Measurements from ENCODE around the gene TARS2.

Gene TARS2

DNA sequence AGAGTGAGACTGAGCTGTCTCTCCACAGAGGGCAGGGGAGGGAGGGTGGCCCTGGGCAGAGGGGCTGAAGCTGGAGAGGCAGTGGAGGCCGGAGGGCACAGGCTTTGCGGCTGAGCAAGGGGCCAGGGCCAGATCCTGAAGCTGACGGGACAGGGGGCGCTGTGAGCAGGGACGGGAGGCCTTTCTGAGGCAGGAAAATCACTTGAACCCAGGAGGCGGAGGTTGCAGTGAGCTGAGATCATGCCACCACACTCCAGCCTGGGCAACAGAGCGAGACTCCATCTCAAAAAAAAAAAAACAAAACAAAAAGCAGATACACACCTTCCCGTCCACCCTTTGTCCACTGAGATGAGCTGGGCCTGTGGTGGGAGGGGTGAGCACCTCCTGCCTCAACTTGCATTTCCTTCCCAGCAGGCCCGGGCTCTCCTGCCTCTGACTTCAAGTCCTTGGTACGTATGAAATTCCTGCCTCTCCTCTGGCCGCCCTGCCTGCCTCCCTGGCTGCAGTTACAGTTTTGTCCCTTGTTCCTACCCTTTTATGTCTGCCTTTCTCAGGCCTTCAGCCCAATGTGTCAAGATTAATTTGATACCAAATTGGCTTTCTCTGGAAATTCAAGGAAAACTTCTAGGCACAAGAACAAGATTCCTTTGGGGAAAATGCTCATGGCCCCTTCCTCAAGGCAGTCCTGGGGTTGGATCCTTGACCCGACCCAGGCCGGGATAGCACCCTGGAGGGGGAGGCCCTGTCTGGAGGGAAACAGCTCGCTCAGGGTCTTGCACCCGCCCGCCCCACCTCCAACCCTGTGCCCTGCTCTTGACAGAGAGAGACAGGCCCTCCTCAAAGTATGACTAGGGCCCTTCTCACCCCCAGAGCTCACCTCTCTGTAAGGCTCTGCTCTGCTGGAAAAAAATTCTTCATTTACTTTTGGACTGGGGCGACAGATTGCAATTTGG is 50.8 kb downstream of the TARS2 start:
- Histone ChIP-seq H3K9me3 (ENCODE audit: control insufficient read depth, low read length) (no peaks in the 10 kb centered on the region), H3K4me3 (ENCODE audit: extremely low read depth, insufficient read depth, low read length, poor library complexity, severe bottlenecking) (no peak overlapping the region), H3K36me3 (ENCODE audit: control insufficient read depth, insufficient read depth, low read length) (no peaks in the 10 kb centered on the region), H3K27ac (ENCODE audit: low read depth, low read length, severe bottlenecking) (peak overlapping the region; percentile 83), H3K4me1 (ENCODE audit: control insufficient read depth, insufficient read depth, low read length, poor library complexity, severe bottlenecking) (peaks cover 34% of the 10 kb centered on the region)
- WGBS, 2 experiments (ENCODE audit: insufficient coverage in 2 of 2): 64 to 69% methylated on average over 5 to 10 of the region's 17 CpGs

DNA sequence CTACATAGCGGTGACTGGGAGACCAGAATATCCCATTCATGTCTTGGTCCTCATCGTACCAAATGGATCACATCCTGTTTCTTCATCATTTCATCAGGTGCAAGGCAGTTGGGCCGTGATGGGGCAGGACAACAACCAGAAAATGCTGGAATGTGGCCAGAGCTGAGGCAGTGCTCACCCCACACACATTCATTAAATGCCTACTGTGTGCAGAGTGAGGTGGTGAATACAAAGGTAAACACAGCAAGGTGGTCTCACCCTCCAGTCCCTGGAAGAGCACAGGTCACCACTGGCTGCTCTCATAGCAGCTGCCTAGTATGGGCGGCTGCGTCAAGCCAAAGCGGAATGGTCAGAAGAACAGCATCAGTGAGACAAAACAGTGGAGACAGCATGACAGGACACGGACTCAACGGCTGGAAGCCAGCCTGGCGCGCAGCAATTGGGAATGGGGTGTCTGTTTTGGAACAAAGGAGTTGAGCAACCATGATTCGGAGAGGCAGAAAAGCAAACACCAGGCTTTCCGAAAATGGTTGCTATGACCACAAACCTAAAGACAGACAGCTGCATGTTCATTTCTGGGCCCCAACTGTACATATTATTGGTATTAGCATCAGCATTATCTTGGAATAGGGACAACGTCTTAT is 56.4 kb downstream of the TARS2 start:
- Histone ChIP-seq H3K4me3 (ENCODE audit: extremely low read depth, insufficient read depth, low read length, poor library complexity, severe bottlenecking) (no peak overlapping the region), H3K4me1 (ENCODE audit: control insufficient read depth, insufficient read depth, low read length, poor library complexity, severe bottlenecking) (peaks cover 4% of the 10 kb centered on the region), H3K27ac (ENCODE audit: low read depth, low read length, severe bottlenecking) (no peak overlapping the region), H3K36me3 (ENCODE audit: control insufficient read depth, insufficient read depth, low read length) (no peaks in the 10 kb centered on the region), H3K9me3 (ENCODE audit: control insufficient read depth, low read length) (no peaks in the 10 kb centered on the region)
- 95 to 97% methylated on average over 11 of the region's 13 CpGs for WGBS, 2 experiments (ENCODE audit: insufficient coverage in 2 of 2)

DNA sequence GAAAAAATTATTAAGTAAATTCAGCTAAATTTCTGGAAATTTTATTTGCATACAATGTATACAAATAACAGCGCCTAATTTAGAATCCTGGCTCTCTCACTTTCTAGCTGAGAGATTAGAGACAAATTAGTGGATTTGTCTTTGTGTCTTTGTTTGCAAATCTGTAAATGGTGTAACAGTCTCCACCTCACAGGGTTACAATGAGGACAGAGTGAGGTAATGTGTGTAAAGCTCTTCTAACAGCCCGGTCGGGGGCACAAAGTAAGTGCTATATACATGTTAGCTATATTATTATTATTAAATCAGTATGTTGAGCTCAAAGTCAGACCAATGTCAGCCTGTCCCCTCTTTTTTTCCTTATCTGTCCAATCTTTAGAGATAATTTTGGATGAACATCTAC is 57.0 kb downstream of the TARS2 start:
- Histone ChIP-seq H3K4me1 (ENCODE audit: control insufficient read depth, insufficient read depth, low read length, poor library complexity, severe bottlenecking) (no peaks in the 10 kb centered on the region), H3K27ac (ENCODE audit: low read depth, low read length, severe bottlenecking) (no peak overlapping the region), H3K9me3 (ENCODE audit: control insufficient read depth, low read length) (no peaks in the 10 kb centered on the region), H3K36me3 (ENCODE audit: control insufficient read depth, insufficient read depth, low read length) (no peaks in the 10 kb centered on the region), H3K4me3 (ENCODE audit: extremely low read depth, insufficient read depth, low read length, poor library complexity, severe bottlenecking) (no peak overlapping the region)
- WGBS, 2 experiments (ENCODE audit: insufficient coverage in 2 of 2): no CpG with 5 or more reads among the region's 3 CpGs

DNA sequence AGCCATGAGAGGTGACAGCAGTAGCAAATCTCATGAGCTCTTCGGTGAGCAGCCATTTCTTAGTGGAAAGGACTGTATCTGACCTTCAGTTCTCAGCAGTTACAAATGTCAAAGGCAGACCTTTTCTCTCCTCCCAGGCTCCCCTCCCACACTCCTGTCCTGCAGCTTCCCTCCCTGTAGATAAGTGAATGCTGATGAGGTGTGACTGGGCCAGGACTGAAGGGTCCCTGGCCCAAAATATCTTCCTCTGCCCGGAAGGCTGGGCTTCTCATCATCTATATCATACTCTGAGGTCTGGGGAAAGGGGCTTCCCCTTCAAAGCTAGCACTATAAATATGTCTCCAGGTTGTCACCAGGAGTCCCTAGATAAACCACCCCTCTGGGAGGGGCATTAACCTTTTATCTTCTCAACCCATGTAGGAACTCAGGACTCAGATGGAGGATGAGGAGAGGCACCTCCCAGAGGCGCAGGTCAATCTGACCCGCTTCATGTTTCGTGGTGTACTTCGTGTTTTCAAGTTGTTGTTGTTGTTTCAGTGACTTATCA is 58.3 kb downstream of the TARS2 start:
- Histone ChIP-seq H3K27ac (ENCODE audit: low read depth, low read length, severe bottlenecking) (no peak overlapping the region), H3K9me3 (ENCODE audit: control insufficient read depth, low read length) (no peaks in the 10 kb centered on the region), H3K4me3 (ENCODE audit: extremely low read depth, insufficient read depth, low read length, poor library complexity, severe bottlenecking) (no peak overlapping the region), H3K36me3 (ENCODE audit: control insufficient read depth, insufficient read depth, low read length) (no peaks in the 10 kb centered on the region), H3K4me1 (ENCODE audit: control insufficient read depth, insufficient read depth, low read length, poor library complexity, severe bottlenecking) (no peaks in the 10 kb centered on the region)
- WGBS, 2 experiments (ENCODE audit: insufficient coverage in 2 of 2): 82 to 87% methylated on average over 2 to 3 of the region's 6 CpGs

DNA sequence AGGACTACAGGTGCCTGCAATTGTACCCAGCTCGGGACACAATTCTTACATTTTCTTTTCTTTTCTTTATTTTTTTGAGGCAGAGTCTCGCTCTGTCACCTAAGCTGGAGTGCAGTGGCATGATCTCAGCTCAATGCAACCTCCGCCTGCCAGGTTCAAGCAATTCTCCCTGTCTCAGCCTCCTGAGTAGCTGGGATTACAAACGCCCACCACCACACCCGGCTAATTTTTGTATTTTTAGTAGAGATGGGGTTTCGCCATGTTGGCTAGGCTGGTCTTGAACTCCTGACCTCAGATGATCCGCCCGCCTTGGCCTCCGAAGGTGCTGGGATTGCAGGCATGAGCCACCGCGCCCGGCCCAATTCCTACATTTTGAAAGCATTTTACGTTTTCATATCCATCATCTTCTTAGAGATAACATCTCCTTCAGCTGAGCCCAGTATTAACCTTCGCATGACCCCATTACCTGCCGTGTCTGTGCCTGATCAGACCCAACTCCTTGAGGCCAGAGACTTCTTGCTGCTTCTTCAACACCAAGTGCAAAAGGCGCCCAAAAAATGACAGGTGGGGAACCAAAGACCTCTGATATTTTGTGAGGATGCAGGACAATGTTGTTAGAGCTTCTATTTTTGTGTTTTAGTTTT is 59.2 kb downstream of the TARS2 start:
- peaks cover 5% of the 10 kb centered on the region for H3K4me1 ChIP-seq (ENCODE audit: control insufficient read depth, insufficient read depth, low read length, poor library complexity, severe bottlenecking)
- H3K27ac ChIP-seq (ENCODE audit: low read depth, low read length, severe bottlenecking): no peak overlapping the region
- 93 to 97% methylated on average over 9 to 14 of the region's 16 CpGs for WGBS, 2 experiments (ENCODE audit: insufficient coverage in 2 of 2)
- no peaks in the 10 kb centered on the region for H3K9me3 ChIP-seq (ENCODE audit: control insufficient read depth, low read length)
- no peak overlapping the region for H3K4me3 ChIP-seq (ENCODE audit: extremely low read depth, insufficient read depth, low read length, poor library complexity, severe bottlenecking)
- no peaks in the 10 kb centered on the region for H3K36me3 ChIP-seq (ENCODE audit: control insufficient read depth, insufficient read depth, low read length)

DNA sequence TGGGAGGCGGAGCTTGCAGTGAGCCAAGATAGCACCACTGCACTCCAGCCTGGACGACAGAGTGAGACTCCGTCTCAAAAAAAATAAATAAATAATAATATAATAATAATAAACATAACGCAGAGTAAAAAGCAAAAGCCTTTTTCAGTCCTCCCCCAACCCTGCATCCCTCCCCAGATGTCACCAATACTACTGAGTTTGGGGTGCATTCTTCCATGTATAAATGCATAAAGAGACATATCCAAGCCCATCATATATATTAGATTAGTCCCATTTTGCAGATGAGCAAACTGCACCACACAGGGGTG is 61.1 kb downstream of the TARS2 start:
- no peaks in the 10 kb centered on the region for H3K36me3 ChIP-seq (ENCODE audit: control insufficient read depth, insufficient read depth, low read length)
- no CpG with 5 or more reads among the region's 4 CpGs for whole genome bisulfite sequencing, 2 experiments (ENCODE audit: insufficient coverage in 2 of 2)
- peaks cover 19% of the 10 kb centered on the region for H3K4me1 ChIP-seq (ENCODE audit: control insufficient read depth, insufficient read depth, low read length, poor library complexity, severe bottlenecking)
- peak overlapping the region; percentile 45 for H3K27ac ChIP-seq (ENCODE audit: low read depth, low read length, severe bottlenecking)
- H3K9me3 ChIP-seq (ENCODE audit: control insufficient read depth, low read length): no peaks in the 10 kb centered on the region
- H3K4me3 ChIP-seq (ENCODE audit: extremely low read depth, insufficient read depth, low read length, poor library complexity, severe bottlenecking): peak overlapping the region; percentile 39

DNA sequence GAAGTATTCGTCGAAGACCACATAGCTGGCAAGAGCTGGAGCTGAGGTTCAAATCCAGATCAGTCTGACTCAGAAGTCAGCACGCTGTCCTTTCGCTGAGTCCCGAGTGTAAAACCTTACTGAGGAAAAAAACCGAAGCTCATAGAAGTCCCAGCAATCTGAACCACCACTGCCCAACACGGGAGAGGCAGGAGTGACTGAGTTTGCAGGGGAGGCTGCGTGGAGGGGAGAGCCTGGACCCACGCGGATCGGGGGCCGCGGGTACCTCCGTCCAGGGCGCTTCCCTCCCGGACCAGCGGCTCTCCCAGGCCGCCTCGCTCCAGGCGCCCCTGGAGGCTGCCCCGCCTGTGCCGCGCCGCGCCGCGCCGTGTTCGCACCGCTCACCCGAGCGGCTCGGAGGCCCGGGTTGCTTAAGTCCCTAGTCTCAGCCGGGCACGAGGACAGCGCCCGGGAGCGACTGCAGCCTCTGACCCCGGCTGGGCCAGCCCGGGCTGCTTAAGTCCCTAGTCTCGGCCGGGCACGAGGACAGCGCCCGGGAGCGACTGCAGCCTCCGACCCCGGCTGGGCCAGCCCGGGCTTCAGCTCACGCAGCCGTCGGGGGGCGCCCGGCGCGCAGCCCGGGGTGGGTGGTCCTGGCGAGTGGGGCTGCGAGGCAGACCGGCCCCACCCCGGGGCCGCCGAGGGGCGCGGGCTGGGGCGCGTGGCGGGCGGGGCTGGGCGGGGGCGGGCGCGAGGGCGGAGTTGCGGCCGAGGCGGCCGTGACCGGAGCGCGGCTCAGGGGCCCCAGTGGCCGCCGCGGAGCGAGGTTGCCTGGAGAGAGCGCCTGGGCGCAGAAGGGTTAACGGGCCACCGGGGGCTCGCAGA is 61.6 kb downstream of the TARS2 start, which contains the start of gene ADAMTSL4:
ADAMTSL4 (plus strand) TSS at position 777 of the 864 bp plus-strand sequence. CDS start 2,881 bp downstream, outside the sequence.
- peak within 1 kb of the TSS; percentile 39 for H3K4me3 ChIP-seq (ENCODE audit: extremely low read depth, insufficient read depth, low read length, poor library complexity, severe bottlenecking)
- no peaks in the 10 kb centered on the region for H3K9me3 ChIP-seq (ENCODE audit: control insufficient read depth, low read length)
- peaks cover 22% of the 10 kb centered on the region for H3K4me1 ChIP-seq (ENCODE audit: control insufficient read depth, insufficient read depth, low read length, poor library complexity, severe bottlenecking)
- no peaks in the 10 kb centered on the region for H3K36me3 ChIP-seq (ENCODE audit: control insufficient read depth, insufficient read depth, low read length)
- H3K27ac ChIP-seq (ENCODE audit: low read depth, low read length, severe bottlenecking): peak within 1 kb of the TSS; percentile 45
- 1% methylated on average over 66 to 71 of the region's 91 CpGs for WGBS, 2 experiments (ENCODE audit: insufficient coverage in 2 of 2)

DNA sequence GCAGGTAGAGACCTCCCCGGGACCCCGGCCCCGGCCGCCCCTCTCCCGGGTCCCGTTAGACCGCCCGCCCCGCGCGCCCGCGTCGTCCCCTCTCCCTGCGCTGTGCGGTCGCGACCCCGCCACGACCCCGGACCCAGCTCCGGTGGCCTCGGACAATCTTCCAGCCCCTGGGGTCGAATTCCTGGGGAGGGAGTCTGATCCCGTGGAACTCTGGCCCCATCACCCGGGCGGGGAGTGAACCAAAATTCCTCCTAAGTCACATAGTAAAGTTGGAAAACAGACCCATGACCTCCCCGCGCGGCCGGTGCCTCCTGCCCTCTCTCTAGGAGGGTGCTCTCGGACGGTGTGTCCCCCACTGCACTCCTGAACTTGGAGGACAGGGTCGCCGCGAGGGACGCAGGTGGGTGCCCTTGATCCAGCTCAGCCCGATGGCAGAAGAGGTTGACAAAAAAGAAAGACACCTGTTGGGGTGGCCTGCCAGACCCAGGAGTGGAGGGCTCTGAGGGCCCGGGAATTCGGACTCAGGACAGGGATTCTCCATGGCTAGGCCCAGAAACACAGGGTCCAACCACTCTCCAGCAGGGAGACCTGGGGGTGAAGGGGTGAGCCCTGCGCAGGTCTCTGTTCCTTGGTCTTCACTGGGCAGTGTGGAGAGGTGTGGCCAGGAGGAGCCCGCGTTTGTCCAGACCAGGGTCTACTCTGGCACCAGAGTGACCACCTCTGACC is 62.4 kb downstream of the TARS2 start:
- Histone ChIP-seq H3K4me1 (ENCODE audit: control insufficient read depth, insufficient read depth, low read length, poor library complexity, severe bottlenecking) (peaks cover 22% of the 10 kb centered on the region), H3K4me3 (ENCODE audit: extremely low read depth, insufficient read depth, low read length, poor library complexity, severe bottlenecking) (peak overlapping the region; percentile 32), H3K27ac (ENCODE audit: low read depth, low read length, severe bottlenecking) (no peak overlapping the region), H3K36me3 (ENCODE audit: control insufficient read depth, insufficient read depth, low read length) (no peaks in the 10 kb centered on the region), H3K9me3 (ENCODE audit: control insufficient read depth, low read length) (no peaks in the 10 kb centered on the region)
- WGBS, 2 experiments (ENCODE audit: insufficient coverage in 2 of 2): 18 to 21% methylated on average over 33 to 35 of the region's 43 CpGs

DNA sequence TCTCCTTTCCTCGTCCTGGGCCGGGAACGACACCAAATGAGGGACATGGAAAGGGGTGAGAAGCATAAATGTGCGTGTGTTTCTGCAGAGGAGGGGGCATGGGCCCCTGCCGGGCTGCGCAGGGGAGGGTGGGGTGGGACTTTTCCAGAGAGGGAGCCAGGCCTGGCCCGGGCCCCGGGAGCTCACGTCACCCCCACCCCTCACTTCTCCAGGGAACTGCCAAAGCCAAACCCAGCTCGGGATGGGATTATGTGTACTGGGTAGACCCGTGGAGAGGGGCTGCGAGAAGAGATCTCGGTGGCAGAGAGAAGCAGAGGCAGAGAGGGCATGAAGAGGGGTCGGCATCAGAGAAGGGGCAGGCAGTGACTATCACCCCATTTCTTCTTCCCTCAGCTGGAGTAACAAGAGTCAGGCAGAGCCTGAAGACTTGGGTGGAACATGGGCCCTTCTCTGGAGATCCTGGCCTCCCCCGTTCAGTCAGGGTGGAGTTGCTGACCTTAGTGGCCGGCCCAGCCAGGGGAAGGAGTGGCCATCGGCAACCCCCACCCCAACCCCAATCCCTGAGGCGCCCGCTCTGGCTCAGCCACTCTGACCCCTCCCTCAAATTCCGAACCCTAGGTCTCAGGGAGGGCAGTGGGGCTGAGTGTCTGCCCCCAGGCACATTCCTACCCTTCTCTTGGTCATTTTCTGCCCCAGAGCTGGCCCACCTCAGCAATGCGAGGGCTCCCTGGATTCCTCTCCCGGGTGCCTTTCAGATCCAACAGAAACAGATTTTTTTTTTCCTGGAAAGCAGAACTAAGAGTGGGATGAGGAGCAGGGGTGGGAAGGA is 63.2 kb downstream of the TARS2 start:
- Histone ChIP-seq H3K4me3 (ENCODE audit: extremely low read depth, insufficient read depth, low read length, poor library complexity, severe bottlenecking) (no peak overlapping the region), H3K4me1 (ENCODE audit: control insufficient read depth, insufficient read depth, low read length, poor library complexity, severe bottlenecking) (peaks cover 22% of the 10 kb centered on the region), H3K27ac (ENCODE audit: low read depth, low read length, severe bottlenecking) (peak overlapping the region; percentile 23), H3K36me3 (ENCODE audit: control insufficient read depth, insufficient read depth, low read length) (peaks cover 4% of the 10 kb centered on the region), H3K9me3 (ENCODE audit: control insufficient read depth, low read length) (no peaks in the 10 kb centered on the region)
- 73 to 76% methylated on average over 8 to 11 of the region's 22 CpGs for WGBS, 2 experiments (ENCODE audit: insufficient coverage in 2 of 2)
